ENCODE measurements around the gene ARSI.

Gene ARSI

GRCh38 chr5:150289551-150290390 is 12.9 kb downstream of the ARSI start, which contains the start of gene CAMK2A:
Gene CAMK2A, minus strand, starts transcription at chr5:150289773. Its CDS starts 148 bp downstream, at chr5:150289625.
- no peak for DNase-seq

GRCh38 chr5:150288791-150289190 is 13.9 kb downstream of the ARSI start:
- DNase-seq = no peak

GRCh38 chr5:150288361-150288760 is 14.3 kb downstream of the ARSI start:
- DNase-seq = no peak

GRCh38 chr5:150286820-150287219 is 15.9 kb downstream of the ARSI start:
- DNase-seq = no peak

GRCh38 chr5:150285114-150285513 is 17.6 kb downstream of the ARSI start:
- DNase-seq = no peak

GRCh38 chr5:150284311-150284710 is 18.4 kb downstream of the ARSI start:
- DNase-seq = no peak

- DNase-seq = no peak
Observed at GRCh38 chr5:150283904-150284303, 18.8 kb downstream of the ARSI start.

GRCh38 chr5:150281987-150282386 is 20.7 kb downstream of the ARSI start:
- no peak for DNase-seq

GRCh38 chr5:150279330-150280020 is 23.2 kb downstream of the ARSI start:
- DNase-seq = no peak

- DNase-seq = no peak
Observed at GRCh38 chr5:150278916-150279315, 23.8 kb downstream of the ARSI start.

- DNase-seq = no peak
Observed at GRCh38 chr5:150278046-150278730, 24.5 kb downstream of the ARSI start.

GRCh38 chr5:150277043-150277442 is 25.7 kb downstream of the ARSI start:
- no peak for DNase-seq

GRCh38 chr5:150274811-150275210 is 27.9 kb downstream of the ARSI start:
- no peak for DNase-seq

- peak in 1 of 2 donors; percentile 5 for DNase-seq
Observed at GRCh38 chr5:150272531-150272930, 30.2 kb downstream of the ARSI start.

GRCh38 chr5:150271923-150272322 is 30.8 kb downstream of the ARSI start:
- DNase-seq = no peak

- no peak for DNase-seq
Observed at GRCh38 chr5:150271296-150271692, 31.4 kb downstream of the ARSI start.

GRCh38 chr5:150270541-150271295 is 32.0 kb downstream of the ARSI start:
- DNase-seq = no peak

GRCh38 chr5:150266871-150267291 is 35.8 kb downstream of the ARSI start:
- DNase-seq = no peak

- DNase-seq = no peak
Observed at GRCh38 chr5:150265870-150266383, 36.8 kb downstream of the ARSI start.

GRCh38 chr5:150264667-150265603 is 37.8 kb downstream of the ARSI start:
- DNase-seq = no peak
